ENCODE results near the gene DOK6. TPM values are rescaled to one million over a fixed set of nuclear protein-coding genes. Genes with fewer than 3 reads are reported as not detected.

DOK6 gene
- total and polyA plus RNA-seq, 2 of the 13 experiments (the other 11 are each of a cell fraction or from before 2014, with no cell fraction given): 17.0 to 17.2 TPM

DNA sequence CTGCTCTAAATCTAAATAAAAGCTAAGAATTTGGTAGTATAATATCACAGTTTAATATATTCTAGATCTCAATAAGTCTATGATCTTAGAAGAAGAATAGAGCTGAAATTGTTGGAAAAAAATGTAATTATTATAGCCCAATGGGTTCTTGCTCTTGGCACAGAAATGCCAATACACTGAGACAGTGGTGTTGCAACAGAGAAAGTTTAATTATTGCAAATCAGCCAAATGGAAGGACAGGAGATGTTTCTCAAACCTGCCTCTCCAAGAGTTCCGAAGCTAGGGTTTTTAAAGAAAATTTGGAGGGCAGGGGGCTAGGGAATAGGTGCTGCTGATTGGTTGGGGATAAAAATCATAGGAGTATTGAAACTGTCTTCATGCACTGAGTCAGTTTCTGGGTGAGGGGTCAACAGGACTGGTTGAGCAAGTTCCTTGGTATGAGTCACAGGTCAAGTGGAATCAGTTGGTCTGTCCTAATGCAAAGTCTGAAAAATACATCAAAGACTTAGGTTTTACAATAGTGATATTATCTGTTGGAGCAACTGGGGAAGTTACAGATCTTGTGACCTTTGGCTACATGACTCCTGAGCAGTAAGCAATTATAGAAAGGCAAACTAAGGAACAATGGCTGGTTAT, 318.3 kb downstream of the DOK6 start (continued):
- TF ChIP-seq, protein P1, sequence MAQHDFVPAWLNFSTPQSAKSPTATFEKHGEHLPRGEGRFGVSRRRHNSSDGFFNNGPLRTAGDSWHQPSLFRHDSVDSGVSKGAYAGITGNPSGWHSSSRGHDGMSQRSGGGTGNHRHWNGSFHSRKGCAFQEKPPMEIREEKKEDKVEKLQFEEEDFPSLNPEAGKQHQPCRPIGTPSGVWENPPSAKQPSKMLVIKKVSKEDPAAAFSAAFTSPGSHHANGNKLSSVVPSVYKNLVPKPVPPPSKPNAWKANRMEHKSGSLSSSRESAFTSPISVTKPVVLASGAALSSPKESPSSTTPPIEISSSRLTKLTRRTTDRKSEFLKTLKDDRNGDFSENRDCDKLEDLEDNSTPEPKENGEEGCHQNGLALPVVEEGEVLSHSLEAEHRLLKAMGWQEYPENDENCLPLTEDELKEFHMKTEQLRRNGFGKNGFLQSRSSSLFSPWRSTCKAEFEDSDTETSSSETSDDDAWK (CRISPR knock-in tag; IDR thresholded peaks at IDR 0.05): no peak
- TF ChIP-seq, protein P2, sequence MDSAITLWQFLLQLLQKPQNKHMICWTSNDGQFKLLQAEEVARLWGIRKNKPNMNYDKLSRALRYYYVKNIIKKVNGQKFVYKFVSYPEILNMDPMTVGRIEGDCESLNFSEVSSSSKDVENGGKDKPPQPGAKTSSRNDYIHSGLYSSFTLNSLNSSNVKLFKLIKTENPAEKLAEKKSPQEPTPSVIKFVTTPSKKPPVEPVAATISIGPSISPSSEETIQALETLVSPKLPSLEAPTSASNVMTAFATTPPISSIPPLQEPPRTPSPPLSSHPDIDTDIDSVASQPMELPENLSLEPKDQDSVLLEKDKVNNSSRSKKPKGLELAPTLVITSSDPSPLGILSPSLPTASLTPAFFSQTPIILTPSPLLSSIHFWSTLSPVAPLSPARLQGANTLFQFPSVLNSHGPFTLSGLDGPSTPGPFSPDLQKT (CRISPR knock-in tag; IDR thresholded peaks at IDR 0.05; ENCODE audit: borderline replicate concordance): no peak
- no peak for TF ChIP-seq ETV5 (CRISPR knock-in tag; IDR thresholded peaks at IDR 0.05; ENCODE audit: borderline replicate concordance)
- TF ChIP-seq, protein P3, sequence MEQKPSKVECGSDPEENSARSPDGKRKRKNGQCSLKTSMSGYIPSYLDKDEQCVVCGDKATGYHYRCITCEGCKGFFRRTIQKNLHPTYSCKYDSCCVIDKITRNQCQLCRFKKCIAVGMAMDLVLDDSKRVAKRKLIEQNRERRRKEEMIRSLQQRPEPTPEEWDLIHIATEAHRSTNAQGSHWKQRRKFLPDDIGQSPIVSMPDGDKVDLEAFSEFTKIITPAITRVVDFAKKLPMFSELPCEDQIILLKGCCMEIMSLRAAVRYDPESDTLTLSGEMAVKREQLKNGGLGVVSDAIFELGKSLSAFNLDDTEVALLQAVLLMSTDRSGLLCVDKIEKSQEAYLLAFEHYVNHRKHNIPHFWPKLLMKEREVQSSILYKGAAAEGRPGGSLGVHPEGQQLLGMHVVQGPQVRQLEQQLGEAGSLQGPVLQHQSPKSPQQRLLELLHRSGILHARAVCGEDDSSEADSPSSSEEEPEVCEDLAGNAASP (CRISPR knock-in tag; IDR thresholded peaks at IDR 0.05; ENCODE audit: borderline replicate concordance): no peak
- TF ChIP-seq, protein P4, sequence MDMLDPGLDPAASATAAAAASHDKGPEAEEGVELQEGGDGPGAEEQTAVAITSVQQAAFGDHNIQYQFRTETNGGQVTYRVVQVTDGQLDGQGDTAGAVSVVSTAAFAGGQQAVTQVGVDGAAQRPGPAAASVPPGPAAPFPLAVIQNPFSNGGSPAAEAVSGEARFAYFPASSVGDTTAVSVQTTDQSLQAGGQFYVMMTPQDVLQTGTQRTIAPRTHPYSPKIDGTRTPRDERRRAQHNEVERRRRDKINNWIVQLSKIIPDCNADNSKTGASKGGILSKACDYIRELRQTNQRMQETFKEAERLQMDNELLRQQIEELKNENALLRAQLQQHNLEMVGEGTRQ (IDR thresholded peaks at IDR 0.05; ENCODE audit: low read depth, low read length): no peak
- TF ChIP-seq, protein P4 (CRISPR knock-in tag; IDR thresholded peaks at IDR 0.05; ENCODE audit: borderline replicate concordance): no peak
- TF ChIP-seq YEATS4 (CRISPR knock-in tag; IDR thresholded peaks at IDR 0.05; ENCODE audit: borderline replicate concordance): no peak
- no peak for TF ChIP-seq ZNF382 (CRISPR knock-in tag; IDR thresholded peaks at IDR 0.05; ENCODE audit: borderline replicate concordance)
- TF ChIP-seq TBX3 (IDR thresholded peaks at IDR 0.05; ENCODE audit: borderline replicate concordance): no peak
- TF ChIP-seq, protein P5, sequence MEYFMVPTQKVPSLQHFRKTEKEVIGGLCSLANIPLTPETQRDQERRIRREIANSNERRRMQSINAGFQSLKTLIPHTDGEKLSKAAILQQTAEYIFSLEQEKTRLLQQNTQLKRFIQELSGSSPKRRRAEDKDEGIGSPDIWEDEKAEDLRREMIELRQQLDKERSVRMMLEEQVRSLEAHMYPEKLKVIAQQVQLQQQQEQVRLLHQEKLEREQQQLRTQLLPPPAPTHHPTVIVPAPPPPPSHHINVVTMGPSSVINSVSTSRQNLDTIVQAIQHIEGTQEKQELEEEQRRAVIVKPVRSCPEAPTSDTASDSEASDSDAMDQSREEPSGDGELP (IDR thresholded peaks at IDR 0.05; ENCODE audit: borderline replicate concordance, low read depth): no peak
- TF ChIP-seq, protein P6, sequence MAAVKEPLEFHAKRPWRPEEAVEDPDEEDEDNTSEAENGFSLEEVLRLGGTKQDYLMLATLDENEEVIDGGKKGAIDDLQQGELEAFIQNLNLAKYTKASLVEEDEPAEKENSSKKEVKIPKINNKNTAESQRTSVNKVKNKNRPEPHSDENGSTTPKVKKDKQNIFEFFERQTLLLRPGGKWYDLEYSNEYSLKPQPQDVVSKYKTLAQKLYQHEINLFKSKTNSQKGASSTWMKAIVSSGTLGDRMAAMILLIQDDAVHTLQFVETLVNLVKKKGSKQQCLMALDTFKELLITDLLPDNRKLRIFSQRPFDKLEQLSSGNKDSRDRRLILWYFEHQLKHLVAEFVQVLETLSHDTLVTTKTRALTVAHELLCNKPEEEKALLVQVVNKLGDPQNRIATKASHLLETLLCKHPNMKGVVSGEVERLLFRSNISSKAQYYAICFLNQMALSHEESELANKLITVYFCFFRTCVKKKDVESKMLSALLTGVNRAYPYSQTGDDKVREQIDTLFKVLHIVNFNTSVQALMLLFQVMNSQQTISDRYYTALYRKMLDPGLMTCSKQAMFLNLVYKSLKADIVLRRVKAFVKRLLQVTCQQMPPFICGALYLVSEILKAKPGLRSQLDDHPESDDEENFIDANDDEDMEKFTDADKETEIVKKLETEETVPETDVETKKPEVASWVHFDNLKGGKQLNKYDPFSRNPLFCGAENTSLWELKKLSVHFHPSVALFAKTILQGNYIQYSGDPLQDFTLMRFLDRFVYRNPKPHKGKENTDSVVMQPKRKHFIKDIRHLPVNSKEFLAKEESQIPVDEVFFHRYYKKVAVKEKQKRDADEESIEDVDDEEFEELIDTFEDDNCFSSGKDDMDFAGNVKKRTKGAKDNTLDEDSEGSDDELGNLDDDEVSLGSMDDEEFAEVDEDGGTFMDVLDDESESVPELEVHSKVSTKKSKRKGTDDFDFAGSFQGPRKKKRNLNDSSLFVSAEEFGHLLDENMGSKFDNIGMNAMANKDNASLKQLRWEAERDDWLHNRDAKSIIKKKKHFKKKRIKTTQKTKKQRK (IDR thresholded peaks at IDR 0.05; ENCODE audit: low read length): no peak
- TF ChIP-seq, protein P7, sequence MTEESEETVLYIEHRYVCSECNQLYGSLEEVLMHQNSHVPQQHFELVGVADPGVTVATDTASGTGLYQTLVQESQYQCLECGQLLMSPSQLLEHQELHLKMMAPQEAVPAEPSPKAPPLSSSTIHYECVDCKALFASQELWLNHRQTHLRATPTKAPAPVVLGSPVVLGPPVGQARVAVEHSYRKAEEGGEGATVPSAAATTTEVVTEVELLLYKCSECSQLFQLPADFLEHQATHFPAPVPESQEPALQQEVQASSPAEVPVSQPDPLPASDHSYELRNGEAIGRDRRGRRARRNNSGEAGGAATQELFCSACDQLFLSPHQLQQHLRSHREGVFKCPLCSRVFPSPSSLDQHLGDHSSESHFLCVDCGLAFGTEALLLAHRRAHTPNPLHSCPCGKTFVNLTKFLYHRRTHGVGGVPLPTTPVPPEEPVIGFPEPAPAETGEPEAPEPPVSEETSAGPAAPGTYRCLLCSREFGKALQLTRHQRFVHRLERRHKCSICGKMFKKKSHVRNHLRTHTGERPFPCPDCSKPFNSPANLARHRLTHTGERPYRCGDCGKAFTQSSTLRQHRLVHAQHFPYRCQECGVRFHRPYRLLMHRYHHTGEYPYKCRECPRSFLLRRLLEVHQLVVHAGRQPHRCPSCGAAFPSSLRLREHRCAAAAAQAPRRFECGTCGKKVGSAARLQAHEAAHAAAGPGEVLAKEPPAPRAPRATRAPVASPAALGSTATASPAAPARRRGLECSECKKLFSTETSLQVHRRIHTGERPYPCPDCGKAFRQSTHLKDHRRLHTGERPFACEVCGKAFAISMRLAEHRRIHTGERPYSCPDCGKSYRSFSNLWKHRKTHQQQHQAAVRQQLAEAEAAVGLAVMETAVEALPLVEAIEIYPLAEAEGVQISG (CRISPR knock-in tag; IDR thresholded peaks at IDR 0.05): no peak
- TF ChIP-seq KDM5A (IDR thresholded peaks at IDR 0.05; ENCODE audit: borderline replicate concordance, low read length): peak; percentile 92
- TF ChIP-seq MIXL1 (CRISPR knock-in tag; IDR thresholded peaks at IDR 0.05): no peak
- TF ChIP-seq CBX1 (IDR thresholded peaks at IDR 0.05; ENCODE audit: low read depth): peak; percentile 73
